Ascending aorta (tissue), 2 donors: ENCODE results near the gene RPS6KC1. TPM values are rescaled to one million over a fixed set of nuclear protein-coding genes. Genes with fewer than 3 reads are reported as not detected.
"Not testable (repeated sequence)": the region's sequence is repeated elsewhere in the genome, so short reads cannot be mapped to it uniquely, and the experiment has no call there.

Experiments
- DNase-seq, 2 donors: peaks; one replicate each; pipeline ENCODE4 v3.0.0-alpha.2; 2019; ENCODE audit warnings: low spot score in 2 of 2
- H3K27ac ChIP-seq, 2 donors: fragments of 200-600 bp; sonication (generic); one replicate each; pipeline ENCODE4 v1.5.1; 2016 to 2017; ENCODE audit warnings: mild to moderate bottlenecking in 1 of 2
- H3K27me3 ChIP-seq: fragments of 200-600 bp; sonication (generic); one replicate; pipeline ENCODE4 v1.5.1; 2017
- H3K36me3 ChIP-seq, 2 donors: fragments of 200-600 bp; sonication (generic); one replicate each; pipeline ENCODE4 v1.5.1; 2016
- H3K4me1 ChIP-seq, 2 donors: fragments of 200-600 bp; sonication (generic); one replicate each; pipeline ENCODE4 v1.5.1; 2016 to 2017; ENCODE audit warnings: mild to moderate bottlenecking in 1 of 2
- H3K4me3 ChIP-seq, 2 donors: fragments of 200-600 bp; sonication (generic); one replicate each; pipeline ENCODE4 v1.5.1; 2016 to 2017; ENCODE audit warnings: mild to moderate bottlenecking in 1 of 2
- H3K9me3 ChIP-seq, 2 donors: fragments of 200-600 bp; sonication (generic); one replicate each; pipeline ENCODE4 v1.5.1; 2016
- CTCF ChIP-seq, 3 experiments: fragments of 200-600 bp in 2 of 3; fragments of 450-650 bp in 1 of 3; sonication (generic) in 2 of 3; IDR thresholded peaks; one replicate each; pipeline ENCODE4 v1.5.1; 2016 to 2019; ENCODE audit warnings: antibody characterized with exemption in 3 of 3, mild to moderate bottlenecking in 1 of 3, moderate library complexity in 1 of 3
- intact Hi-C: fragments of 100-400 bp; cut with DNase I; formaldehyde crosslinking; loops from one replicate; pipeline ENCODE4 v1.15.1; 2023
- total RNA-seq: library from RNA; depleted of rRNA; stranded (reverse); fragments of >200 nt; gene quantifications from one replicate; pipeline ENCODE4 v1.1.0, GENCODE V29; 2016

The RPS6KC1 gene
- total RNA-seq, 1 donor from 2014 or later = 21.0 TPM

GRCh38 chr1:213300433-213300832 lies 249.4 kb downstream of the RPS6KC1 start:
- no peak for TF ChIP-seq CTCF (IDR thresholded peaks at IDR 0.05)
- no peak for DNase-seq
- peaks cover 0 to 6% of the 10 kb centered on the region in 2 donors for H3K9me3 ChIP-seq
- H3K27me3 ChIP-seq = no peaks in the 10 kb centered on the region
- H3K27ac ChIP-seq = no peak overlapping the region
- intact Hi-C loops = no loop called here
- H3K4me1 ChIP-seq = no peaks in the 10 kb centered on the region
- H3K4me3 ChIP-seq = no peak overlapping the region
- no peaks in the 10 kb centered on the region for H3K36me3 ChIP-seq

- H3K27ac ChIP-seq, H3K4me3 ChIP-seq, H3K36me3 ChIP-seq, H3K9me3 ChIP-seq, intact Hi-C loops, H3K27me3 ChIP-seq, H3K4me1 ChIP-seq, DNase-seq: not testable (repeated sequence)
Observed at GRCh38 chr1:213301524-213301923, 250.5 kb downstream of the RPS6KC1 start.

GRCh38 chr1:213303286-213303685 lies 252.2 kb downstream of the RPS6KC1 start:
- no peak for TF ChIP-seq CTCF (IDR thresholded peaks at IDR 0.05)
- H3K27me3 ChIP-seq = no peaks in the 10 kb centered on the region
- intact Hi-C loops = no loop called here
- no peak overlapping the region for H3K4me3 ChIP-seq
- no peaks in the 10 kb centered on the region for H3K4me1 ChIP-seq
- H3K9me3 ChIP-seq = no peaks in the 10 kb centered on the region
- no peaks in the 10 kb centered on the region for H3K36me3 ChIP-seq
- no peak for DNase-seq
- no peak overlapping the region for H3K27ac ChIP-seq

- no peaks in the 10 kb centered on the region for H3K4me1 ChIP-seq
- no peak overlapping the region for H3K4me3 ChIP-seq
- TF ChIP-seq CTCF (IDR thresholded peaks at IDR 0.05) = no peak
- H3K27me3 ChIP-seq = no peaks in the 10 kb centered on the region
- intact Hi-C loops = no loop called here
- no peaks in the 10 kb centered on the region for H3K36me3 ChIP-seq
- H3K9me3 ChIP-seq = no peaks in the 10 kb centered on the region
- no peak overlapping the region for H3K27ac ChIP-seq
- DNase-seq = no peak
Observed at GRCh38 chr1:213315571-213315970, 264.5 kb downstream of the RPS6KC1 start.

- H3K9me3 ChIP-seq, H3K4me1 ChIP-seq, intact Hi-C loops, H3K36me3 ChIP-seq, DNase-seq, H3K27me3 ChIP-seq, H3K4me3 ChIP-seq, H3K27ac ChIP-seq: not testable (repeated sequence)
Observed at GRCh38 chr1:213318458-213318857, 267.4 kb downstream of the RPS6KC1 start.

- no peaks in the 10 kb centered on the region for H3K36me3 ChIP-seq
- no peaks in the 10 kb centered on the region for H3K9me3 ChIP-seq
- no peak overlapping the region for H3K4me3 ChIP-seq
- intact Hi-C loops = no loop called here
- no peak for DNase-seq
- no peaks in the 10 kb centered on the region for H3K27me3 ChIP-seq
- TF ChIP-seq CTCF (IDR thresholded peaks at IDR 0.05) = no peak
- no peaks in the 10 kb centered on the region for H3K4me1 ChIP-seq
- no peak overlapping the region for H3K27ac ChIP-seq
Observed at GRCh38 chr1:213320191-213320870, 269.3 kb downstream of the RPS6KC1 start.

Other genes starting within 250 kb of the RPS6KC1 start
- not detected for gene SPATA45, start 203.6 kb upstream of the RPS6KC1 start, total RNA-seq
- gene FLVCR1, start 193.0 kb upstream of the RPS6KC1 start, total RNA-seq = 5.7 TPM
- gene VASH2, start 100.7 kb upstream of the RPS6KC1 start, total RNA-seq = 0.11 TPM
- 36.7 TPM for gene ANGEL2, start 35.4 kb upstream of the RPS6KC1 start, total RNA-seq